Neural progenitor cell (in vitro differentiated cells): ENCODE measurements around the gene PRCP.

Experiments
- EZH2phosphoT487 ChIP-seq: fragments of 200-600 bp; sonication (generic); IDR thresholded peaks from 2 replicates; pipeline ENCODE4 v1.6.1; 2017; ENCODE audit warnings: antibody characterized with exemption
- TF ChIP-seq, protein P1 (sequence below): fragments of 200-600 bp; sonication (generic); IDR thresholded peaks from 2 replicates; pipeline ENCODE4 v1.5.1; 2017; ENCODE audit warnings: antibody characterized with exemption, mild to moderate bottlenecking

DNA sequence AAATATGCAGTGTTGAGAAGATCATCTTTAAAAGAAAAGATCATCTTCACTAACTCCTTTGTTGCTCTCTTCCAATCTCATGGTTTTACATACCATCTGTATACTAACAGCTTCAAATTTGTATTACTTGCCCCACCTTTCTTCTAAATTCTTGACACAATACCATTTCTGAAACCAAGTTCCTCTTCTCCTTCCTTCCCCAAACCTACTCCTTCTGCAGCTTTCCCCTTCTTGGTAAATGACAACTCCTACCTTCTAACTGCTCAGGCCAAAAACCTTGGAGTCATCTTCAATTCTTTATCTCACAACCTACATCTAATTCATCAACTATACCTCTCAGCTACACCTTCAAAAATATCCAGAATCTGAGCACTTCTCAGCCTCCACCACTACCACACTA, 9.3 kb downstream of the PRCP start:
- TF ChIP-seq, protein P1, sequence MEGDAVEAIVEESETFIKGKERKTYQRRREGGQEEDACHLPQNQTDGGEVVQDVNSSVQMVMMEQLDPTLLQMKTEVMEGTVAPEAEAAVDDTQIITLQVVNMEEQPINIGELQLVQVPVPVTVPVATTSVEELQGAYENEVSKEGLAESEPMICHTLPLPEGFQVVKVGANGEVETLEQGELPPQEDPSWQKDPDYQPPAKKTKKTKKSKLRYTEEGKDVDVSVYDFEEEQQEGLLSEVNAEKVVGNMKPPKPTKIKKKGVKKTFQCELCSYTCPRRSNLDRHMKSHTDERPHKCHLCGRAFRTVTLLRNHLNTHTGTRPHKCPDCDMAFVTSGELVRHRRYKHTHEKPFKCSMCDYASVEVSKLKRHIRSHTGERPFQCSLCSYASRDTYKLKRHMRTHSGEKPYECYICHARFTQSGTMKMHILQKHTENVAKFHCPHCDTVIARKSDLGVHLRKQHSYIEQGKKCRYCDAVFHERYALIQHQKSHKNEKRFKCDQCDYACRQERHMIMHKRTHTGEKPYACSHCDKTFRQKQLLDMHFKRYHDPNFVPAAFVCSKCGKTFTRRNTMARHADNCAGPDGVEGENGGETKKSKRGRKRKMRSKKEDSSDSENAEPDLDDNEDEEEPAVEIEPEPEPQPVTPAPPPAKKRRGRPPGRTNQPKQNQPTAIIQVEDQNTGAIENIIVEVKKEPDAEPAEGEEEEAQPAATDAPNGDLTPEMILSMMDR = no peak
- TF ChIP-seq EZH2phosphoT487 = no peak
